Gastrocnemius medialis (tissue), 4 donors: ENCODE results near the gene SLC66A1.

Source experiments
- CTCF ChIP-seq, 5 experiments: fragments of 450-650 bp in 3 of 5; fragments of 200-600 bp in 2 of 5; sonication (generic) in 2 of 5; IDR thresholded peaks in 4 of 5; conservative IDR thresholded peaks in 1 of 5; 1 replicate in 4 of 5; 2 replicates in 1 of 5; pipeline ENCODE4 v1.5.1; 2016 to 2019; ENCODE audit warnings: antibody characterized with exemption in 5 of 5, mild to moderate bottlenecking in 3 of 5, moderate library complexity in 3 of 5
- POLR2A ChIP-seq, 2 donors: fragments of 450-650 bp; IDR thresholded peaks; one replicate each; pipeline ENCODE4 v1.6.1; 2017; ENCODE audit warnings: antibody characterized with exemption in 2 of 2, mild to moderate bottlenecking in 2 of 2, moderate library complexity in 2 of 2

DNA sequence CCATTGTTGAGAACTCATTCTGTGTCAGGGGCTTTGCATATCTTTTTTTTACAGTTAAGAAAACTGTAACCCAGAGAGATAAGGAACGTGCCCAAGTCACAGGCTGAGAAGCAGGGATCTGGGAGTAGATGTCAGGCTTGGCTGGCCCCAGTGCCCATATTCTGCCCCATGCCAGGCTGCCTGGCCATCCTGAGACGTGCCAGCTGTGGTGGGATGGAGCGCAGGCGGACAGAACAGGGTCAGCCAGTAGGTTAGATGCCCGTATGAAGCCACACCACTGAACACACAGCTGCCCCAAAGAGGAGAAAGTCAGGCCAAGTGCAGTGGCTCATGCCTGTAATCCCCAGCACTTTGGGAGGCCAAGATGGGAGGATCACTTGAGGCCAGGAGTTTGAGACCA, 55.9 kb downstream of the SLC66A1 start:
- TF ChIP-seq CTCF (IDR thresholded peaks at IDR 0.05 in 4 of 5, conservative IDR thresholded peaks at IDR 0.05 in 1 of 5) (no peak), POLR2A (IDR thresholded peaks at IDR 0.05) (no peak)
